ENCODE results near the gene D2HGDH.

Gene D2HGDH

DNA sequence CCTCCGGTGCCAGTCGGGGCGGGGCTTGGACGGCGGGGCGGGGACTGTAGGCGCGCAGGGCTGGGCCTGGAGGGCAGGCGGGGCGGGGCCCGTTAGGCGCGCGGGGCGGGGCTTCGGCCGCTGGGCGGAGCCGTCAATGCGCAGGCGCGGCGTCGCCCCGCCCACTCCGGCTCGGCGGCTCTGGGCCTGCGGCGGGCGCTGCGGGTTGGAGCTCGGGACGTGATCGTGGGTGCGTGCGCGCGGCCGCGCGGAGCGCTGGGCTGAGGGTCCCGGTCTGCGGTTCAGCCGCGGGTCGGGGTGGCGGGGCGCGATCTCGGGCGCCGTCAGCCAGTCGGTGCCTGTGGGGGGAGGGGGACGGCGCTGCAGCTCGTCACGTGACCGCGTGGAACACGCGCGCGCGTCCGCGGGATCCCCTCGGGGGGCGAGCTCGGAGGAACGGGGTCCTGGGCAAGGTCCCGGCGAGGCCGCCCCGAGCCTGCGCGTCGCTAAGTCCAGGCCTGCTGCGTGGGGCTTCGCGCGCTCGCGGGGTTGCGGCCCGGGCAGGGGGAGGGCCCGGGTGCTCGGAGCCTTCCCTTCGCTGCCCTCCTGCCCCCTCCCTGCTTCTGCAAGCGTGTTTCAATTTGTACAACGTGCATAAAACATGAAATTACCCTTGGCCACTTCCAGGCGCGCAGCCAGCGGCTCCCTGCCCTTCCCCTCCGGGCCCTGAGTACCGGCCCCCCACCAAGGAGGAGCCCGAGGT is at the start of gene D2HGDH:
Gene D2HGDH (plus strand): TSS at position 164 of the 742 bp plus-strand sequence. CDS start 595 bp downstream, outside the sequence.
- DNase-seq: peak; percentile 87 to 97

DNA sequence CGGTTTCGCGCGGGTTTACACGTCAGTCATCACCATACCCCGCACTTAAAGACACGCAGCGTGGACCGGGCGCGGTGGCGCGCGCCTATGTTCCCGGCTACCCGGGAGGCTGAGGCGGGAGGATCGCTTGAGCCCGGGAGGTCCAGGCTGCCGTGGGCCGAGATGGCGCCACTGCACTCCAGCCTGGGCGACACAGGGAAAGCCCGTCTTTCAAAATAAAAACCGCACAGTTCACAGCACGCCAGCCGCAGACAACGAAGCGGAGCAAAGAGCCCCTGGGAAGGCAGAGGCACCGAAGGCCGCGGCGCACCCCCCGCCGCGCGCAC is 48.1 kb upstream of the D2HGDH start:
- DNase-seq: no peak

DNA sequence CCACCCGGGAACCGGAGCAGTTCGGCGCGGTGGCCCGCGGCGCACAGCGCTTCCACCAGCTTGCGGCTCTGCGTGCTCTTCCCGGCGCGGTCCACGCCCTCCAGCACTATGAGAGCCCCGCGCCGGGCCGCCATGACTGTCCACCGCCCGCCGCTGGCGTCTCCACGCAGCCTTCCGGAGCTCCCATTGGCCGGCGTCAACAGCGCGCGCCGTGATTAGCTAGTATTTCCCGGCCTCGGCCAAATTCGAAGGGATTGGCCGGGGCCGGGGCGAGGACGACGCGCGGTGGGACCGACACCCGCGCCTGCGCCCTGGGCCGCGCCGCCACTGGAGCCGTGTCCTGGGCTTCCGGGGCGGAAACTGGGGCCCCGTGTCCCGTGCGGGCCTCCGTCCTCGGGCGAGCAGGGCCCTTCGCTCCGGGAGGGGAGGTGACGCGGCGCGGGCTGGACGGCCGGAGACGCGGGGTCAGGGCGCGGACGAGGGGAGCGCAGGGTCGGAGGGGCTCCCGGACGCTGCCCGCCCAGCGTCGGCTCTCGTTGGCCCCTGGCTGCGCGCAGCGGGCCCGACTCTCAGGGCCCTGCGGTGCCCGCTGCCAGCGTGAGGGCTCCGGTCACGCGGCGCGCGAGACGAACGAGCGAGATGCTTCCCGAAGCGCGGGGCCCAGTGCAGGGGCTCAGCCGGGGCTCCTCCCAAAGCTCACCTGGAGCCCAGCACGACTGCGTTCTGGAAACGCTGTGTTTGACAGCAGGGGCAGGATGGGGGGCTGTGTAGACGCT is 47.6 kb upstream of the D2HGDH start, which contains the start of gene DTYMK:
Gene DTYMK (minus strand): TSS at position 166 of the 776 bp plus-strand sequence. CDS start 32 bp downstream, at position 134.
- DNase-seq: peak; percentile 92 to 95

DNA sequence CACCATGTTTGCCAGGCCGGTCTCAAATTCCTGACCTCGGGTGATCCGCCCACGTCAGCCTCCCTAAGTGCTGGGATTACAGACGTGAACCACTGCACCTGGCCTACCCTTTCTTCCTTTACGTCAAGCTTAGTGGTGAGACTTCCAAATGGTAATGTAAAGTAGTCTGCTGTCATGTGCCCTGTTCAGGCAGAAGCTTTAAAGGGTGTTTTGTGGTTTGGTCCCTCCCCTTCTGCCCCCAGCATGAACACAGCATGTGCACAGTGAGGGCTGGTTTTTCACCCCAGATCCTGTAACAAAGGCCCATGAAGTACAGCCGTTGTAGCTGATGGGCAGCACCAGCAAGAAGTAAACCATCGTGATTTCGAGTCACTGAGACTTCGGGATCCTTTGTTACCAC is 45.1 kb upstream of the D2HGDH start:
- DNase-seq: no peak

DNA sequence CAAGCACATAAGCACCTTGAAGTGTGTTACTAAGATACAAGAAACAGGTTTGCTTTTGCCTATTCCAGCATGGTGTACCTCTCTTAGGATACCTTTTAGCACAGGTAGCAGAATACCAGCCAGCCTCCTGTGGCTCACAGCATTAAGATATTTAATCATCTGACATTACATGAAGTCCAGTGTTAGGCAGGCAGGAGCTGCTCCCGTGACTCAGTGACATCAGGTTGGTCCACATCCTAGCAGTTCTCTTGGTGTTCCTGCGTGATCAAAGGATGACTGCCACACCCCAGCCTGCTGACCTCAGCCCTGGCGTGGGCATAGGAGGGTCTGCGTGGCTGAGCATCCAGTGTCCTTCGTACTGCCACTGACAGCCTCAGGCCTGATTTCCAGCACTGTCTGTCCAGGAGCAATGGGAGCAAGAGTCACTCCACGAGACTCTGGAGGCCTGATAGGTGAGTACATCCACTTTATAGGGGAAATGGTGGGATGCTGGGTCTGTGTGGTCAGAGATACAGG is 44.2 kb upstream of the D2HGDH start:
- DNase-seq: no peak

DNA sequence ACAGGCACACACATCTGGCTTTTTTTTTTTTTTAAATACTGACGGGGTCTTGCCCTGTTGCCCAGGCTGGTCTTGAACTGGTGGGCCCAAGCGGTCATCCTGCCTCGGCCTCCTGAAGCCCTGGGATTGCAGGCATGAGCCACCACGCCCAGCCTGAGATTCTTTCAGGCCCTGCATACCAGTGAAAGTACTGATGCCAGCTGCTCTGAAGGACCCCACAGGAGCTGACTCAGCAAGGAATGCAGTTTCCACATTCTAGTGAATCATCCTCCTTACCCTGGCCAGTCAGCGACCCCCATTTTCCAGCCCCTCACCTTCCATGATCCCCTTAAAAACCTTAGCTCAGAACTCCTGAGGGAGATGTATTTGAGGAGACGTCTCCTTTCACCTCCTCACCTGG is 42.0 kb upstream of the D2HGDH start:
- no peak for DNase-seq

DNA sequence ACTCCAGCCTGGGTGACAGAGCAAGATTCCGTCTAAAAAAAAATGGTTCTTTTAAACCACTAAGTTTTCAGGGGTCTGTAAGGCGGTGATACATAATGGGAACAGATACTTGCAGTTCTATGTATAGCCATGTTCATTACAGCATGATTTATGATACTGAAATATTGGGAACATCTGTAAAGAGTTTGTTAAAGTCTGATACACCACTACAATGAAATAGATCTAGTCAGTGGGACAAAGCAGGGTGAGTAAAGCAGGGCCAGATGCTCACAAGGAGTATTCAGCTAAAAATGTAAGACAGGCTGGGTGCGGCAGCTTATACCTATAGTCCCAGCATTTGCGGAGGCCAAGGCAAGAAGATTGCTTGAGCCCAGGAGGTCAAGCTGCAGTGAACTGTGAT is 38.8 kb upstream of the D2HGDH start:
- no peak for DNase-seq

DNA sequence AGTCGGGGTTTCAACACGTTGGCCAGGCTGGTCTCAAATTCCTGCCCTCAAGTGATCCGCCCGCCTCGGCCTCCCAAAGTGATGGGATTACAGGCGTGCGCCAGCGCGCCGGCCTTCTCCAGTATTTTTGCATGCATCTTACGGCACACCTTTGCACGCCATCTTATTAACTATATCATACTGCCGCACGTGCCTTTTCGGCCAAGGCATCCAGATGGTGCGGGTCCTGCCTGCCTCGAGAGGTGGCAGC is 33.4 kb upstream of the D2HGDH start:
- DNase-seq: no peak

DNA sequence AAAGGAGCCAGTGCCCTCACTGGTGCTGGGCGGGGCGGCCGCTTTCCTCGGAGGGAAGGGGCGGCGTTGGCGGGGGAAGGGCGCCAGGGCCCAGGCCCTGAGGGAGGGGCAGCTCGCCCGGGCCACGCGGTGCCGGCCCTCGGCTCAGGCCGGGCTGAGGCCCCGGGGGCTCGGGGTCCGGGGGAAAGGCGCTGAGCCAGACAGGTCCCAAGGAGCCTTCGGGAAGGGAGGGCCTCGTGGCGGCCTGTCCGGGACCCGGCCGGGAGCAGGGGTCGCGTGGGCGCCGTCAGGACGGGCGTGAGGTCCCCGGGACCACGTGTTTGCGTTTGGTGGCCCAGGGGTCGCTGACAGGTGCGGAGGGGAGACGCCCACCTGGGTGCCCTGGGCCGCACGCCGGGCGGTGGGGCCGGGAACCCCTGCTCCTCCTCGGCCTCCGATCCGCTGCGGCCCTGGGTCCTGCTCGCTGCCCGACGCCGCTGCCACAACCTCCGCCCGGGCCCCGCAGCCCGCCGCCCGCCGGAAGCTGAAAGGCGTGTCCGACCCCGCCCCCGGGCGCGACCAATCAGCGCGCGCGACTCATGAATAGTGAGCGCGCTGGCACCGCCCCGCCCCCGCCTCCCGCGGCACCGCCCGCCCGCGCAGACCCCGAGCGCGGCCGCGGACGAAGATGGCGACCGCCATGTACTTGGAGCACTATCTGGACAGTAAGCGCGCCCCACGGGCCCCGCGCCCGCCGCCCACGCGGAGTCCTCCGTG is 32.9 kb upstream of the D2HGDH start, which contains the start of gene ING5:
Gene ING5 (plus strand): TSS at position 641 of the 756 bp plus-strand sequence. CDS start 27 bp downstream, at position 668.
- DNase-seq: peak; percentile 95 to 99

DNA sequence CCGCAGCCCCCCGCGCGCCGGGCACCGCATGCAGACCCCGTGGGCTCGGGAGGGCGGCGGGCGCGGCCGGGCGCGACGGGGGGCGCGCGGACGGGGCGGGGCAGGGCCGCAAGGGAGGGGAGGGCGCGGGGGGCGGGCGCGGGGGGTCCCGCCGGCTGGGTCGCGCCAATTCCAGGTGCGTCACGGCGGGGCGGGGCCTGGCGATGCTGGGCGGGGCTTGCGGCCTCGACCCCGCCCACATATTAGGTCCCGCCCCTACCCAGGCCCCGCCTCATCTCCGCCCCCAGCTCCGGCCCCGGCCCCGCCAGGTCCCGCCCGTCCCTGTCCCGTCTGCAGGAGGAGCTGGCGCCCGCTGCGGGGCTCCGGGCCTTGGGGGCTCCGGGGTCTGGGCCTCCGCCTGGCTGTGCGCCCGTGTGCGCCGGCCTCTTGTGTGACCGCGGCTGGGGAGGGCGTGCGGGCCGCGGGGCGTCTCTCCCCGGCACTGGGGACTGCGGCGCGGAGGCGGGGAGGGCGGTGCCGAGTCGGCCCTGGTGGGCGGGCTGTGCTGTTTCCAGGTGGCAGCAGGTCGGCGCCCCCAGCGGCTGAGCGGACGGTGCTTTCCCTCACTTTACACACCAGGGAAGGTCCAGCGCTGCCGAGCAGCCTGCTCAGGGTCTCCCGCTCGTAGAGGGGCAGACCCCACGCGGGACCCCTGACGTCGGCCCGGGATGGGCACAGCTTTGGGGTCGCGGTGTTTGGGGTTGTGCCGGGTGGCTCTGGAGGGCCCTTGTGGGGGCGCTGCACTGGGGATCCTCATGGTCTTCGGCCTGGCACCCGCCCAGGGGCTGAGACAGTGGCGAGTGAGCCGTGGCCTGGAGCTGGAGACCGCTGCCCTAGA is 32.0 kb upstream of the D2HGDH start:
- DNase-seq: peak; percentile 89 to 91

DNA sequence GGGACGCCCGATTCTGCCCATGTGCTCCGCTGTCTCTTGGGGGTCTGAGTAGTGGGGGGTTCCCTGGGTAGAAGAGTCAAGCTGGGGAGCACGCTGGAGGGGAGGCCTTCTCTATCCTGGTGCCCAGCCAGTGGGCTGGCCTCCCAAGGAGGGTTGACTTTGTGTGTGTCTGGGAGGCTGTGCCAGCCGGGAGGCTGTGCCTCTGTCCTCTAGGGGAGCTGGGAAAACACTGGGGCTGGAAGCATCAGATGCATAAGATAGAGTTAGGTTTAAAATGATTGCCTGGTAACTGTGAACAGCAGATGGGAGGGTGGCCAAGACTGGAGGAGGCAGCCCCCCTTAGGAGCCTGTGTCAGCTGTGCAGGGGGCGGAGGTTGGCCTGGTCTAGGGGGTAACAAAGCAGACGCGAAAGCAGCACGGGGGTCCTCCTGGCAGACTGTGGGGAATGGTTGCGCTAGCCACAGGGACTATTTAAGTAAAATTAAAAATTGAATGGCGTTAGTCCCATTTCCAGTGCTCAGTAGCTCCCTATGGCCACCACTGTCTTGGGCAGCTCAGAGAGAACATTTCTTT is 31.3 kb upstream of the D2HGDH start:
- no peak for DNase-seq

DNA sequence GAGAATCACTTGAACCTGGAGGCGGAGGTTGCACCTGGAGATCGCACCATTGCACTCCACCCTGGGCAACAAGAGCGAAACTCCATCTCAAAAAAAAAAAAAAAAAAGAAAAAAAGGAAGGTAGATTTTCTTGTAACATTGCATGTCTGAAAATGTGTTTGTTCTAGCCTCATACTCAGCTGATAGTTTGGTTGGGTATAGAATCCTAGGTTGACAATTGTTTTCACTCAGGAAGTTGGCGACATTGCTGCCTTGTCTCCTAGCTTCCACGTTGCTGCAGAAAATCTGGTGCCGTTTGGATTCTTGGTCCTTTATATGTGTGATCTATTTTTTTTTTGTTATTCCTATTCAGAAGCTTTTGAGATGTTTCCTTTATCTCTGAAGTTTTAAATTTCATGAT is 27.9 kb upstream of the D2HGDH start:
- no peak for DNase-seq

DNA sequence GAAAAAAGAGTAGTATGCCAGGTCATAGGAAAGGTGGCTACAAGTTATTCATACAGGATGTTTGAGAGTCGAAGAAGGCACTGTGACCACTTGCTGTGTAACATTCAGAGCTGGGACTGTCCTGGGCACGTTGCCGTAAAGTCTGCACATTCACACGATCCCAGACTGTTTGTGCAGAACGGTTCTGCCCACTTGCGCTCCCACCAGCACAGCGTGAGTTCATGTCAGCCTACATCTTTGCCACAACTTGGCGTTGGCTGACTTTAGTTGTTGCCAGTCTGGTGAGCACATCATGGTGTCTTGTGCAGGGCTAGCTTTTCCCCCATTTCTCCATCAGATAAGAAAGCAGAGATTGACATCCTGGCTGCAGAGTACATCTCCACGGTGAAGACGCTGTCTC is 25.6 kb upstream of the D2HGDH start:
- no peak for DNase-seq

DNA sequence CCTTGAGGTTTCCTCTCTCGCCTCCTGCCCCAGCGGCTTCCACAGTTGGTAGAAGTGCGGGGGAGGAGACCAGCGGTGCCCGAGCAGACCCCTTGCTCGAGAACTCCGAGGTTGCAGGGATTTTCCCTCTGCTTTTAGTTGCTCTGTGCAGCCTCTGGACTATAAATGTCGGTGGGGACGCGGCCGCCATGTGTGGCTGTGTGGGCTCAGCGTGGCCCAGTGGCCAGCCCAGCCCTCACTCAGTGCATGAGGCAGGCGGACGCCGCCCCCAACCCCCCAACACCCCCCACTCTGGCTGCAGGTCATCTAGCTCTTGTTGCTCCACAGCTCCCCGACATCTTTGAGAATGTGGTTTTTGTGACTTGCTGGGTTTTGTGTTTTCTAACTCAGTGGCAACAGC is 15.3 kb upstream of the D2HGDH start:
- no peak for DNase-seq

DNA sequence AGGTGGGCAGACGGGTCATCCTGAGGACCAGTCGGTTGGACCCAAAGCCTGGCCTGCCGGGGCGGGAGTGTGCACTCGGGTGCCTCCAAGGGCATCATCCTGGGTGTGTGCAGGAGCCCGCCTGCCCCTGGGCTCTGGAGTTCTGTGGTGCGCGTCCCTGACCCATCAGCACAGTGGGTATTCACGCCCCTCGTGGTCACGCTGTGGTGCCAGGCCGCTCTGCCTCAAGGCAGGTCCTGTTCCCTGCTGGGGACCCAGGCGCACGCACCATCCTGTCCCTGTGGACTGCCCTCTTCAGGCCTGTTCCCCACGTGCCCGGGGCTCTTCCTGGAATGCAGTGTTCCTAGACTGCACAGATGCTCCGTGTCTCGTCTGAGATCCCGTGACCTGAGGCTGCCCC is 14.3 kb upstream of the D2HGDH start:
- no peak for DNase-seq

DNA sequence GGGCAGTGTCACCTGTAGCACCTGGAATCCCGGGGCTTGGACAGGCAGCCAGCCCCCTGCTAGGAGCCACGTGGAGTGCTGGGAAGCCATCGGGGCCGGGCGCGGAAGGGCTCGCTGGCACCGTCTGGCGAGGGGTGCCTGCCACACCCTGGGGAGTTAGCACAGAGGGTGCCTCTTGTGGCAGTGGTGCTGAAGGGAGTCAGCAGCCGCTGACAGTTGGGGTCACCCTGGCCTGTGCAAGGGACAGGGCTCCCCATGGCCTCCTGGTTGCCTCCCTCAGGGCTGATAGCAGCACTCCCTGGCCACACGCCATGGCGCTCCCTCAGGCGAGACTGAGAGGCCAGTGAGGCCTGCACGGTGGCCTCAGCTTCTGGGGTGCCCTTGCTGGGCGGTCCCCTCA is 13.9 kb upstream of the D2HGDH start:
- no peak for DNase-seq

DNA sequence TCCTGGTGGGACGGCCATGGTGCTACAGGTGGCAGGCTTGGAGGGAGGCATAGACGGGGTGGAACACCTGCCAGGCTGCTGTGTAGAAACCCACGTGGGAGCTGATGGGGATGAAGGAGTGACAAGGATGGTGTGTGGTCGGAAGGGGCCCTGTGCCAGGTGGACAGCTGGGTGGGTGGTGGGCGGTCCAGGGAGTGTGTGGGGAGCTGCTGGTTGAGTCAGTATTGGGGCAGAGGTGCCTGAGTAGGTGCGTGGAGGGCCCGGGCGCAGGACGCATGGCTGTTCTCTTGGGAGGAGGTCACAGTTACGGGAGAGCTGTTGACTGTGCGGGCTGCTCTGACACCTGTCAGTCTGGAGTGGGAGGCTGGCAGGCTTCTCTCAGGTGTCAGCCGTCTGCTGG is 12.6 kb upstream of the D2HGDH start:
- DNase-seq: no peak

DNA sequence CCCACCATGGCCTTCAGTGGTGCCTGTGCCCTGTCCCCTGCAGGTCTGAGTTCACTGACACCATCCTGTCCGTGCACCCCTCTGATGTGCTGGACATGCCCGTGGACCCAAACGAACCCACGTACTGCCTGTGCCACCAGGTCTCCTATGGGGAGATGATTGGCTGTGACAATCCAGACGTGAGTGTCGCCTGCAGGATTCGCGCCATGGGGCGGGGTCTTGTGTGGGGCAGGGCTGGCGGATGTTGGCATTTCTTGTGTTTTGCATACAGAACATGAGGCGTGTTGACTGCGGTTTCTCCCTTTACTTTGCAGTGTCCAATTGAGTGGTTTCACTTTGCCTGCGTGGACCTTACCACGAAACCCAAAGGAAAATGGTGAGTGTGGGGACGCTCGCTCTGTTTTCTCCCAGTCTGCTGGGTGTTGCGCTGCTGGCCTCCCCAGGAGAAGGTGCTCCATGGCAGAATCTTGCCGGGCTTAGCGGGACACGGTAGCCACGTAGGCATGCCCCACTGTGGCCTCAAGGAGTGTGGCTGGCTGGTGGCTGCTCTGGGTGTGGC is 11.5 kb upstream of the D2HGDH start:
- DNase-seq: no peak

DNA sequence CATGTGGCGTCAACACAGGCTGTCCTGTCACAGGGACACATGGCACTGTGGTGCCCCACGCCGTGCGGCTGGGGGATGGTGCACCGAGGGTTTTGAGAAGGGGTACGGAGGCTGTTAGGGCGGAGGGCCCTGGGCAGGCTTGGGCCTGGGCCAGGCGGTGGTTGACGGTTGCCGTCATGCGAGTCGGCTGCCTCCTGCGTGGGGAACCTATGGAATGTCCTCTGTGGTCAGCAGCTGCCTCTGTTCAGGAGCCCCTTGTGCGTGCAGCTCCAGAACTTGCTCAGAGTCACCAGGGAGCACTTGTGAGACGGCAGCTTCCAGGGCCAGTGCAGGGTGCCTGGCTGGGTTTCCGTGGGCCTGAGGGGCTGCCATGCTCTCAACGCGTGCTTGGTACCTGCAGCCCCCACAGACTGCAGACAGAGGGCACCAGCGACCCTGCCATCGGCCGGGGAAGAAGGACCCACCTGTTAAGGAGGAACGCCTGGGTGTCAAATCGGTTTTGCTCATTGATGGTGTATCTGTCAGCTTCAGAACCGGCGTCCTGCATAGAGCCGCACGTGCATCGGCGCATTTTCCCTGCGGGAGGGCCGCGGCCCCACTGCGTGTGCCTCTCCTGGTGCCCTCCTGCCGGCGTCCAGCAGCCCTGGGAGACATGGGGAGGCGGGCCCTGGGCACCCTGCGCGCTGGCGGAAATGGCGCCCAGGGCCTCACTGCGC is 10.0 kb upstream of the D2HGDH start:
- no peak for DNase-seq

DNA sequence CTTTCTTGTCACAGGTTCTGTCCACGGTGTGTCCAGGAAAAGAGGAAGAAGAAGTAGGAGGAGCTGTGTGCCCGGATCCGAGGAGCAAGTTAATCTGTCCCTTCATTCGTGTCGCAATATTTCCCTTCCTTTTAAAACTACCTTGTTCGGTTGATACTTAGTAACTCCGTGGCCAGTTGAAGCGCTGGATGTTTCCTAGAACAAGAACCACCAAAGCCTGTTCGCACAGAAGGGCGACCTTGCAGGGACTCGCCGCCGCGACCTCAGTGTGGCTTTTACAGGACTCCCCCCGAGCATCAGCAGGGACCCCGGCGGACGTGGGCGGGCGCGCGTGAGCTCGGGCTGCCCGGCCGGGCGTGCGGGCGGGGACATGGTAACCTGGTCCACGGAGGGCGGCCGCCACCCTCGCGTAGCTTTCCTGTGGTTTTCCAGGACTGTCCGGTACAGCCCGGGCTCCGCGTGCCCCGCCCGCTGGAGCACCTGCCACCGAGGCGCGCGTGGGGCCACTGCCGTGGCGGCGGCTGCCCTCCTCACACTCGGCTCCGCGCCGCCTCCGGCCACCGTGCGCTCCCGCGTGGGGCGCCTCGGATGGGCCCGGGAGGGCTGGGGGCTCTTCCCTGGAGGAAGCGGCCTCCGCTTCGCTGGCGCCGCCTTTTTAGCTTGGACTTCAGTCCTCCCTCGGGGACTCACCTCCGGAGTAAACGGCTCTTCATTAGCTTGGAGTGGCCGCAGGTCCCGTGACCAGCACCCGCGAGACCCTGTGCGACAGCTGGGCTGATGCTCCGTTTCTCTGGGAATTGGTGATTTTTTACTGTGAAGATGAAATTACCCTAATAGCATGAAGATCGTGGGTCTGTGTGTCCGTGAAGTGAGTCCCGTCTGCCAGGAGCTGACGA is 9.2 kb upstream of the D2HGDH start:
- no peak for DNase-seq
